ENCODE data around the gene OSBPL9. TPM values are rescaled to one million over a fixed set of nuclear protein-coding genes. Genes with fewer than 3 reads are reported as not detected.

OSBPL9 gene
- total RNA-seq, 1 donor from 2014 or later = 72.2 TPM

- Histone ChIP-seq H3K36me3 (peaks cover 0 to 25% of the 10 kb centered on the region in 2 donors), H3K27ac (no peak overlapping the region), H3K27me3 (no peaks in the 10 kb centered on the region), H3K4me1 (no peaks in the 10 kb centered on the region), H3K4me3 (no peak overlapping the region), H3K9me3 (no peaks in the 10 kb centered on the region)
- DNase-seq (ENCODE audit: extremely low spot score in 2 of 2) = no peak
- intact Hi-C loops (cut with DNase I) = no loop called here
- no peak for TF ChIP-seq POLR2A (IDR thresholded peaks at IDR 0.05)
These were observed 133.8 kb downstream of the OSBPL9 start for GRCh38 chr1:51750729-51751128.

GRCh38 chr1:51752073-51752948, 135.4 kb downstream of the OSBPL9 start:
- intact Hi-C loops (cut with DNase I) = no loop called here
- no peak overlapping the region for H3K27ac ChIP-seq
- H3K4me3 ChIP-seq = no peak overlapping the region
- no peaks in the 10 kb centered on the region for H3K9me3 ChIP-seq
- no peaks in the 10 kb centered on the region for H3K27me3 ChIP-seq
- H3K36me3 ChIP-seq = peaks cover 0 to 18% of the 10 kb centered on the region in 2 donors
- no peaks in the 10 kb centered on the region for H3K4me1 ChIP-seq
- no peak for DNase-seq (ENCODE audit: extremely low spot score in 2 of 2)
- TF ChIP-seq POLR2AphosphoS5 (IDR thresholded peaks at IDR 0.05; ENCODE audit: insufficient read depth in 1 of 2, low read depth in 1 of 2) (no peak), POLR2A (IDR thresholded peaks at IDR 0.05) (no peak), CTCF (IDR thresholded peaks at IDR 0.05) (no peak)

- H3K27ac ChIP-seq = no peak overlapping the region
- peaks cover 0 to 14% of the 10 kb centered on the region in 2 donors for H3K36me3 ChIP-seq
- no peaks in the 10 kb centered on the region for H3K27me3 ChIP-seq
- DNase-seq (ENCODE audit: extremely low spot score in 2 of 2) = no peak
- H3K4me1 ChIP-seq = no peaks in the 10 kb centered on the region
- H3K4me3 ChIP-seq = no peak overlapping the region
- intact Hi-C loops (cut with DNase I) = no loop called here
- no peaks in the 10 kb centered on the region for H3K9me3 ChIP-seq
- TF ChIP-seq POLR2AphosphoS5 (IDR thresholded peaks at IDR 0.05; ENCODE audit: insufficient read depth in 1 of 2, low read depth in 1 of 2) (no peak), CTCF (IDR thresholded peaks at IDR 0.05) (no peak), POLR2A (IDR thresholded peaks at IDR 0.05) (no peak)
These were observed 137.1 kb downstream of the OSBPL9 start for GRCh38 chr1:51753969-51754368.

GRCh38 chr1:51754666-51755065, 137.8 kb downstream of the OSBPL9 start:
- no peak for DNase-seq (ENCODE audit: extremely low spot score in 2 of 2)
- no peak overlapping the region for H3K27ac ChIP-seq
- no peaks in the 10 kb centered on the region for H3K4me1 ChIP-seq
- no peaks in the 10 kb centered on the region for H3K9me3 ChIP-seq
- H3K27me3 ChIP-seq = no peaks in the 10 kb centered on the region
- no peak overlapping the region for H3K4me3 ChIP-seq
- no peak for TF ChIP-seq CTCF (IDR thresholded peaks at IDR 0.05)
- H3K36me3 ChIP-seq = peaks cover 0 to 10% of the 10 kb centered on the region in 2 donors
- intact Hi-C loops (cut with DNase I) = no loop called here

- intact Hi-C loops (cut with DNase I) = no loop called here
- Histone ChIP-seq H3K4me3 (no peak overlapping the region), H3K9me3 (no peaks in the 10 kb centered on the region), H3K36me3 (peaks cover 0 to 10% of the 10 kb centered on the region in 2 donors), H3K27ac (no peak overlapping the region), H3K4me1 (no peaks in the 10 kb centered on the region), H3K27me3 (no peaks in the 10 kb centered on the region)
- TF ChIP-seq POLR2AphosphoS5 (IDR thresholded peaks at IDR 0.05; ENCODE audit: insufficient read depth in 1 of 2, low read depth in 1 of 2) (no peak), CTCF (IDR thresholded peaks at IDR 0.05) (no peak), POLR2A (IDR thresholded peaks at IDR 0.05) (no peak)
- DNase-seq (ENCODE audit: extremely low spot score in 2 of 2) = no peak
These were observed 138.5 kb downstream of the OSBPL9 start for GRCh38 chr1:51755437-51755836.
